ENCODE measurements around the gene KRT72.
"Not testable (repeated sequence)": the region's sequence is repeated elsewhere in the genome, so short reads cannot be mapped to it uniquely, and the experiment has no call there.

The KRT72 gene

DNA sequence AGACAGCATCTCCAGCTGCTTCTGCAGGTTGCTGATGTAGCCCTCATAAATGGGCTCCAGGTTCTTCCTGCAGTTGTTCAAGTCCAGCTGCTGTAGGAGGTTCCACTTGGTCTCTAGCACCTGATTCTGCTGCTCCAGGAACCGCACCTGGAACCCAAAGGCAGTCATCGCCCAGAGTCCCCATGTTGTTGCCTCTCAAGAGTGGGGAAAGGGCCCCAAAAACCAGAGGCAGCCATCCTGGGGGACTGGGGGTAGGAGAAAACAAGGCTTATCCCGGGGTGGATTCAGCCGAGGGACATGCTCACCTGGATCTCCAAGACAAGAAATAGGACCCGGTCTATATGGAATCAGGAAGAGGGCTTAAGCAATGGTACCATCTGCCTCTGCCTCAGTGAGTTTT, 2.3 kb downstream of the KRT72 start:
- in situ Hi-C loops (cut with HindIII; ENCODE audit: low pct_unique_long_range_greater_than_20kb, low sequenced_read_pairs), result no loop called here
- TF ChIP-seq JUND (IDR thresholded peaks at IDR 0.05; ENCODE audit: low read depth), result no peak
- no peak for DNase-seq (ENCODE audit: low read depth in 1 of 2, low spot score in 1 of 2)

DNA sequence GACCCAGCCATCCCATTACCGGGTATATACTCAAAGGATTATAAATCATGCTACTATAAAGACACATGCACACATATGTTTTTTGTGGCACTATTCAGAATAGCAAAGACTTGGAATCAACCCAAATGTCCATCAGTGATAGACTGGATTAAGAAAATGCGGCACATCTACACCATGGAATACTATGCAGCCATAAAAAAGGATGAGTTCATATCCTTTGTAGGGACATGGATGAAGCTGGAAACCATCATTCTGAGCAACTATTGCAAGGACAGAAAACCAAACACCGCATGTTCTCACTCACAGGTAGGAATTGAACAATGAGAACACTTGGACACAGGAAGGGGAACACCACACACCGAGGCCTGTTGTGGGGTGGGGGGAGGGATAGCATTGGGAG, 7.0 kb downstream of the KRT72 start:
- DNase-seq (ENCODE audit: low read depth in 1 of 2, low spot score in 1 of 2); in situ Hi-C loops (cut with HindIII; ENCODE audit: low pct_unique_long_range_greater_than_20kb, low sequenced_read_pairs): not testable (repeated sequence)

DNA sequence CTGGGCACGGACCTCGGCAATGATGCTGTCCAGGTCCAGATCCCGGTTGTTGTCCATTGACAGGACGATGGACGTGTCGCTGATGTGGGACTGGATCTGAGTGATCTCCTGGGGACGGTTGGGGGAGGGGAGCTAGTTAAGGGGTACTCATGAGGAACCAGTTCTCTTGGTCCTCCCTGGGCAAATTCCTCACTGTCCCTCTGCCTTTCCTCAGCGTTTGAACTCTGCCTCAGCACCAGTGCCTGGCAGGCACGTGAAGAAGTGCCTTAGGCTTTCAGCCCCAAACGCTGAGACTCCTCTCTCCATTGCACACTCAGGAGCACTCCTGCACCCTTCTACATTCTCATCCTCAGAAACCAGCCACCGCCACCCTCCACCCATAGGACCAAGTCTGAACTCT, 9.7 kb downstream of the KRT72 start:
- no peak for DNase-seq (ENCODE audit: low read depth in 1 of 2, low spot score in 1 of 2)
- in situ Hi-C loops (cut with HindIII; ENCODE audit: low pct_unique_long_range_greater_than_20kb, low sequenced_read_pairs), result no loop called here
- no peak for TF ChIP-seq JUND (IDR thresholded peaks at IDR 0.05; ENCODE audit: low read depth)

DNA sequence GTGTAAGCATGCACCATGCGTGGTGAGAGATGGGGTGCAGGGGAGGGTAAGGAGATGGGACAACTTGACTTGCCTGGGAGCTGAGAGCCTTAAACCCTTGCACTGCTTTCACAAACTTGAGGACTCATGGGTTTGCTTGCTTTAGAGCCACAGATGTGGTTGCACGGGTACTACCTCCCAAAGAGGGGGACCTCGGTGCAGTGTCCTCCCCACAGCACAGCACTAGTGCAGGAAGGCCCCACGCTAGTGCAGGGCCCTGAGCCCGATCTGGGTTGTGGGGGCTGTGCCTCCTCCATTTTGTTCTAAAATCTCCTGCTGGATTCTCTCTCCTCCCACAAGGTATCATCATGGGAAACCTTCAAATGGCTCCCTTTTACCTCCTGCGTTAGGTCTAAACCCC, 11.2 kb downstream of the KRT72 start:
- in situ Hi-C loops (cut with HindIII; ENCODE audit: low pct_unique_long_range_greater_than_20kb, low sequenced_read_pairs), result no loop called here
- TF ChIP-seq JUND (IDR thresholded peaks at IDR 0.05; ENCODE audit: low read depth), result no peak
- DNase-seq (ENCODE audit: low read depth in 1 of 2, low spot score in 1 of 2), result no peak

DNA sequence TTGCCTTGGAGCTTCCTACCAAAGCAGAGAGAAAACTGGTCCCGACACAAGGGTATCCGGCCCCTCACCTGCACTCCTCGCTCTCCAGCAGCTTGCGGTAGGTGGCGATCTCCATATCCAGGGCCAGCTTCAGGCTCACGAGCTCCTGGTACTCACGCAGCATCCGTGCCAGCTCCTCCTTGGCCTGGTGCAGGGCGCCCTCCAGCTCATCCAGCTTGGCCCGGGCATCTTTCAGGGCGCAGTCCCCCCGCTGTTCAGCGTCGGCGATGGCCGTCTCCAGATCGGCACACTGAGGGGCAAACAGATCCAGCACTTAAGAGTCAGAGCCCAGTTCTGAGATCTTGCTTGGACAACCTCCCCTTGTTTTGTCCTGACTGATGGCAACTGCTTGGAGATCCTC, 13.7 kb downstream of the KRT72 start:
- TF ChIP-seq JUND (IDR thresholded peaks at IDR 0.05; ENCODE audit: low read depth), result no peak
- in situ Hi-C loops (cut with HindIII; ENCODE audit: low pct_unique_long_range_greater_than_20kb, low sequenced_read_pairs), result no loop called here
- DNase-seq (ENCODE audit: low read depth in 1 of 2, low spot score in 1 of 2), result no peak

DNA sequence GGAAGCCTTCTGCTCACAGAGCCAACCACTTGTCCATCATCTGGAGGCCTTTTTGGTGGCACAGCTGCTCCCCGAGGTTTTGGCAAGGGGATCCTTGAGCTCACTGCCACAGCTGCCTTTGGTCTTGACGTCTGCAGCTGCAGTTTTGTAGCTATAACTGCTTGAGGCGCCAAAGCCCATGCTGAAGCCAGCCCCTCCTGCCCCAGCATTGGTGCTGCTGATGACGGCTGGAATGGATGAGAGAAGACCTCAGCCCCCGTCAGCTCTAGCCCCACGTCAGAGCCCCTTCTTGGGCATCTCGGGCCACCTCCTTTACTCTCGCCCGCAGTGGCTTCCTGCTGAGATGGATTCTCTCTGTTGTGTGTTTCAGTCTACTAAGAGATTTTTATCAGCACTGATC, 15.3 kb downstream of the KRT72 start:
- in situ Hi-C loops (cut with HindIII; ENCODE audit: low pct_unique_long_range_greater_than_20kb, low sequenced_read_pairs), result no loop called here
- no peak for TF ChIP-seq JUND (IDR thresholded peaks at IDR 0.05; ENCODE audit: low read depth)
- DNase-seq (ENCODE audit: low read depth in 1 of 2, low spot score in 1 of 2), result no peak

DNA sequence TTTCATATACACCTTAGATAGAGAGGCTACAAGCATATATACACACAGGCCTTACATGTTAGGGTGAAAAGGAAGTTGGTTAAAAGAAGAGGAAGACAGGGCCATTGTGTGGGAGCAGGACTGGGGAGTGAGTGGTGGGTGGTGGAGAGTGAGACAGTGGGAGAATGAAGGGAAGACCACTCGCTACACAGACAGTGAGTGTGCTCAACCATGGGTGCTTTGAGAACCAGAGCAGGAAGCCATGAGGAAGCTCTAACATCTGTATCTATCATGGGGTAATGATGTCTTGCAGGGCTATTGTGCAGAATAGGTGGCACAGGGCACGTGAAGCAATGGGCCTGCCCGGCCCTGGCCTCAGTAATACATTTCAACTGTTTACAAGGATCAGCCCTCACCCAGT, 16.2 kb downstream of the KRT72 start:
- DNase-seq (ENCODE audit: low read depth in 1 of 2, low spot score in 1 of 2), result no peak
- TF ChIP-seq JUND (IDR thresholded peaks at IDR 0.05; ENCODE audit: low read depth), result no peak
- in situ Hi-C loops (cut with HindIII; ENCODE audit: low pct_unique_long_range_greater_than_20kb, low sequenced_read_pairs), result no loop called here

DNA sequence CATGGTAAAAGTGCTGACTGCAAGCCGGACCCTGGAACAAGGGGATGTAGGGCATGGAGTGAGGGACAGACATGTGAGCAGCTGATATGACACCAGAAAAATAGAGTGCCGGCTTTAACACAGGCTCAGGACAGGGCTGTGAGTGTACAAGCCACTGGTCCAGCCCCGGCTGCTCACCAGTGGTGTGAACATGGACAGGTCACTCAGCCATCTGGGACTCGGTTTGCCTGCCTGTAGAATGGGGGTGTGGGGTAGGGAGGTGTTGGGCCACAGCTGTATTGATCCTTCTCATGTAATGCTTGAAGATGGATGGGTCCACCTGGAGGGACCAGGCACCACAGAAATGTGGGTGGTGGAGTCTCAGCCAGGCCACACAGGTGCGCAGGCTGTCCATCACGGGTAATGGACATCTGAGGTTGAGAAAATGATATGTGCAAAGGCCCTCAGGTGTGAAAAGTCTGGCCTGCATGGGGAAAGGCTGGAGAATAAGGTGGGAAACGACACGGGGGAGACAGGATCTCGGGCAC, 17.0 kb downstream of the KRT72 start:
- no peak for DNase-seq (ENCODE audit: low read depth in 1 of 2, low spot score in 1 of 2)
- in situ Hi-C loops (cut with HindIII; ENCODE audit: low pct_unique_long_range_greater_than_20kb, low sequenced_read_pairs), result no loop called here
- no peak for TF ChIP-seq JUND (IDR thresholded peaks at IDR 0.05; ENCODE audit: low read depth)

DNA sequence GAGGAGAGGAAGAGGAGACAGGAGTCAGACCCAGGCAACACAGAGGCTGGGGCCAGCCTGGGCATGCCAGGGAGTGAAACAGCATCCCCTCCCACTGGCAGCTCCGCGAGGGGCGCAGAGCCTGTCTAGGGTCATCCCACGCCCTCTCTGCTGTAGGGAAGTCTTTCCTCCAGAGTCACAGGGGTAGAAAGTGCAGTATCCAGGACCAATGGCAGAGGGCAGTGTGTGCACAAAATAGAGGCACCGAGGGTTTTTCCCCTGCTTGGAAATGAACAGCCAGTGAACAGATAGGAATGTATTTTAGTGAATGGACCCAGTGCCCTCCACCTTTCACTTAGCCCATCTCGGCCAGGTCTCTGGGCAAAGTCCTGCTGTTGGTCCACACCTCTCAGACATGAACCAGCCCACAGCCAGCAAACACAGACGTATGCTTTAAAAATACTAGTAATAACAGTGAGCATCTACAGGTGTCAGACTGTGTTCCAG, 18.2 kb downstream of the KRT72 start:
- TF ChIP-seq JUND (IDR thresholded peaks at IDR 0.05; ENCODE audit: low read depth), result no peak
- in situ Hi-C loops (cut with HindIII; ENCODE audit: low pct_unique_long_range_greater_than_20kb, low sequenced_read_pairs), result no loop called here
- peak; percentile 78 to 87 for DNase-seq (ENCODE audit: low read depth in 1 of 2, low spot score in 1 of 2)

DNA sequence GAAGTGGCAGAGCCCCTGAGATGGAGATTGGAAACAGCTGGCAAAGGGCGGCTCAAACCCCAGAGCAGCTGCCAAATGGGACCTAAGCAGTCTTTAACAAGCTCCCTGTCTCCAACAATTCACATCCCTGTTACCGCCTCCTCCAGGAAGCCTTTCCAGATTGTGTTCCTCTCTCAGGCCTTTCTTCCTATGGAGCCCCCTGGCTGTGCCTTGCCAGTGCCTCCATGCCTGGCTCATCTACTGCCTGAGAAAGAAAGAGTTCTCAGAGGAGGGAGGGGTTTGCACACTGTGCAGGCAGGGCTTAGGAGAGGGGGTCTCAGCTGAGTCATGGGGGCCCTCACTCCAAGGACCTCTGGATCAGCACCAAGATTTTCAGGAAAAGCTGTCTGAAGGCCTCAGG, 18.8 kb downstream of the KRT72 start:
- DNase-seq (ENCODE audit: low read depth in 1 of 2, low spot score in 1 of 2), result no peak
- in situ Hi-C loops (cut with HindIII; ENCODE audit: low pct_unique_long_range_greater_than_20kb, low sequenced_read_pairs), result no loop called here
- no peak for TF ChIP-seq JUND (IDR thresholded peaks at IDR 0.05; ENCODE audit: low read depth)

DNA sequence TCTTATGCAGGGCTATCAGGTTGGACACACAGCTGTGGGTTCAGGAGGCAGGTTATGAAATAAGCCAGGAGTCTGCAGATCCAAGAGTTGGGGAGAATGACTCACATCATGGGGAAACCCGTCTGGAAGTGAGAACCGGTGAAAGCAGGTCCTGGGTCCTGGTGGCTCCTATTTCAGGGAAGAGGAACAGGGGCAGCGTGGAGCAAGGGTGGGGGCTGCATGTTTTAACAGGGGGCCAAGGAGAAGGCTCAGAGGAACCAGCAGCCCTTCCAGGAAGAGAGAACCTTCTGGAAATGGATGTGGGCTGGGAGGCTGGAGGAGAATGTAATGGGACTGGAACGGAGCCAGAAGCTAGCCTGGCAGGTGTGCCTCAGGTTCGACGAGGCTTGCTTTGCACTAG, 19.8 kb downstream of the KRT72 start:
- in situ Hi-C loops (cut with HindIII; ENCODE audit: low pct_unique_long_range_greater_than_20kb, low sequenced_read_pairs), result no loop called here
- no peak for TF ChIP-seq JUND (IDR thresholded peaks at IDR 0.05; ENCODE audit: low read depth)
- peak; percentile 44 to 56 for DNase-seq (ENCODE audit: low read depth in 1 of 2, low spot score in 1 of 2)

DNA sequence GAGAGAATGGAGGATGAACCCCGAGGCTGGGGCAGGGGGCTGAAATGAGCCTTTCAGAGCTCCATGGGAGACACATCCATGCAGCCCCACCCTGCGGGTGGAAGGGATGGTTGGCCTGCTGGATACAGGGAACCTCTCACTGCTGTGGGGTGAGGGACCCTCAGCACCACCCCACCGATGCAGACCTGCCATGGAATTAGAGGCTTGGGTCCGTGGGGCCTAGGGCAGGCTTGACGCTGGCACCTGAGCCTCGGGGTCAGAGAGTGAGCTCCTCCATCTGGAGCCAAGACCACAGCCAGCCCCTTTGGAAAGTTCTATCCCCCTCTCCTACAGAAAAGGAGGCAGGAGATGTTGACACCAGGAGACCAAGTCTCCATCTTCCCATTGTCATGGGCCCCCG, 20.2 kb downstream of the KRT72 start:
- no peak for DNase-seq (ENCODE audit: low read depth in 1 of 2, low spot score in 1 of 2)
- in situ Hi-C loops (cut with HindIII; ENCODE audit: low pct_unique_long_range_greater_than_20kb, low sequenced_read_pairs), result no loop called here

DNA sequence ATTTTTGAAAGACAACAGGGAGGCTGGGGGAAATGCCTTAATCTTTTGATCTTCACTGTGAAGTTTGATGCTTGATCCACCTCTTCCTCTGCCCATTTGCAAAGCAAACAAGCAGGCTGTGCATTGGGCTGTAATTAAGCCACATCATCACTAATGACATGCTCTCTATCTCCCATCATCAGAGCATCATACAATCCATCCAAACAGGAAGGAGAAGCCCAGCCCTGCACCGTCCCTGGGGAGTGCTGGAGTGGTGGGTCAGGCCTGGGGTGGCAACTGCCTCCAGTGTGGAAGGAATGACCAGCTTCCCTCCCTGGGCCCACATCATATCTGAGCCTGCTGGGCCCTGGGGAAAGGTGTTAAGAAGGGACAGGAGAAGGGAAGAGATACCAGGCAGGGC, 20.8 kb downstream of the KRT72 start:
- in situ Hi-C loops (cut with HindIII; ENCODE audit: low pct_unique_long_range_greater_than_20kb, low sequenced_read_pairs), result no loop called here
- no peak for DNase-seq (ENCODE audit: low read depth in 1 of 2, low spot score in 1 of 2)
- no peak for TF ChIP-seq JUND (IDR thresholded peaks at IDR 0.05; ENCODE audit: low read depth)

More for the DNA sequence above, 20.2 kb downstream of the KRT72 start:
- no peak for TF ChIP-seq JUND (IDR thresholded peaks at IDR 0.05; ENCODE audit: low read depth)

Measured in T47D (cell line).